Keratinocyte (primary cell): ENCODE data around the gene CDC42BPG. TPM values are rescaled to one million over a fixed set of nuclear protein-coding genes. Genes with fewer than 3 reads are reported as not detected.

Source experiments
- DNase-seq: peaks from one replicate; pipeline ENCODE4 v3.0.0-alpha.2; 2011; ENCODE audit warnings: low read depth, missing footprints, low spot score
- FAIRE-seq: peaks from 2 replicates; lab custom pipeline; 2011; peaks lifted over from hg19 to GRCh38; lab: Jason Lieb, UNC
- H2AFZ ChIP-seq: 2 replicates; pipeline ENCODE4 v1.6.0; 2012; ENCODE audit warnings: low read length, control low read depth, inconsistent platforms; ENCODE audit not compliant: control insufficient read depth
- H3K27ac ChIP-seq: 2 replicates; pipeline ENCODE4 v1.5.1; 2011; ENCODE audit warnings: low read length; ENCODE audit not compliant: control insufficient read depth, insufficient read depth
- H3K27me3 ChIP-seq: 3 replicates; pipeline ENCODE4 v1.6.0; 2011; ENCODE audit warnings: low read length; ENCODE audit not compliant: control insufficient read depth, insufficient read depth; ENCODE audit errors: extremely low read depth
- H3K36me3 ChIP-seq, 2 experiments: 2 replicates in 1 of 2; 3 replicates in 1 of 2; pipeline ENCODE4 v1.5.1; 2011; ENCODE audit warnings: low read length in 2 of 2, mild to moderate bottlenecking in 1 of 2; ENCODE audit not compliant: control insufficient read depth in 2 of 2, insufficient read depth in 2 of 2; ENCODE audit errors: extremely low read depth in 1 of 2
- H3K4me1 ChIP-seq: 3 replicates; pipeline ENCODE4 v1.5.1; 2011; ENCODE audit warnings: low read length; ENCODE audit not compliant: control insufficient read depth, insufficient read depth; ENCODE audit errors: extremely low read depth
- H3K4me2 ChIP-seq: 3 replicates; pipeline ENCODE4 v1.6.0; 2011; ENCODE audit warnings: low read depth, low read length; ENCODE audit not compliant: control insufficient read depth, insufficient read depth; ENCODE audit errors: extremely low read depth
- H3K4me3 ChIP-seq, 3 experiments: fragments of 200-600 bp in 1 of 3; sonication (generic) in 1 of 3; 2 replicates in 2 of 3; 3 replicates in 1 of 3; pipeline ENCODE4 v1.5.1; 2011 to 2016; ENCODE audit warnings: low read length in 3 of 3, mild to moderate bottlenecking in 3 of 3, control low read depth in 2 of 3, inconsistent platforms in 1 of 3, low read depth in 1 of 3, mixed read lengths in 1 of 3, mixed run types in 1 of 3, moderate library complexity in 1 of 3; ENCODE audit not compliant: control insufficient read depth in 2 of 3, insufficient read depth in 2 of 3; ENCODE audit errors: extremely low read depth in 1 of 3
- H3K79me2 ChIP-seq: 2 replicates; pipeline ENCODE4 v1.6.0; 2012; ENCODE audit warnings: low read length; ENCODE audit not compliant: control insufficient read depth, insufficient read depth
- H3K9ac ChIP-seq: 3 replicates; pipeline ENCODE4 v1.6.0; 2011; ENCODE audit warnings: low read length; ENCODE audit not compliant: control insufficient read depth, insufficient read depth; ENCODE audit errors: extremely low read depth
- H3K9me1 ChIP-seq: 3 replicates; pipeline ENCODE4 v1.6.0; 2011; ENCODE audit warnings: low read length; ENCODE audit not compliant: control insufficient read depth, insufficient read depth; ENCODE audit errors: extremely low read depth
- H3K9me3 ChIP-seq: 2 replicates; pipeline ENCODE4 v1.5.1; 2012; ENCODE audit warnings: low read depth, low read length; ENCODE audit not compliant: control insufficient read depth
- H4K20me1 ChIP-seq: 3 replicates; pipeline ENCODE4 v1.6.0; 2011; ENCODE audit warnings: low read length; ENCODE audit not compliant: control insufficient read depth, insufficient read depth; ENCODE audit errors: extremely low read depth
- CTCF ChIP-seq, 3 experiments: IDR thresholded peaks in 1 of 3; conservative IDR thresholded peaks in 1 of 3; optimal IDR thresholded peaks in 1 of 3; 2 replicates in 2 of 3; 3 replicates in 1 of 3; pipeline versions ENCODE3 to v1.5.1; 2011; ENCODE audit warnings: low read length in 3 of 3, mild to moderate bottlenecking in 3 of 3, moderate library complexity in 2 of 3, control low read depth in 1 of 3, inconsistent platforms in 1 of 3; ENCODE audit not compliant: insufficient read depth in 2 of 3; ENCODE audit errors: extremely low read depth in 1 of 3
- EZH2 ChIP-seq: IDR thresholded peaks from one replicate; pipeline ENCODE4 v1.6.1; 2012; ENCODE audit warnings: inconsistent platforms, mild to moderate bottlenecking, low read length, moderate library complexity
- dilution Hi-C: fragments of 300-500 bp; cut with MboI; formaldehyde crosslinking; loops from one replicate; pipeline ENCODE4 v1.7.0; 2020; ENCODE audit warnings: low sequenced_read_pairs; ENCODE audit not compliant: extremely low pct_ligation_motif_present
- polyA plus RNA-seq, 5 experiments: library from polyadenylated mRNA; depleted of rRNA in 3 of 5; stranded (reverse) in 3 of 5; stranded (forward) in 1 of 5; unstranded in 1 of 5; fragments of >200 nt; gene quantifications; 1 replicate in 1 of 5; 2 replicates in 3 of 5; 3 replicates in 1 of 5; pipeline versions ENCODE4 v1.2.1 to v1.2.3, GENCODE V29; 2011 to 2012; ENCODE audit warnings: missing spikeins in 2 of 5, low read depth in 1 of 5, low replicate concordance in 1 of 5

The CDC42BPG gene
- polyA plus RNA-seq, 1 donor (not counting 4 experiments of a cell fraction or from before 2014, with no cell fraction given): 2.5 TPM

- H3K27me3 ChIP-seq: no peaks in the 10 kb centered on the region
- TF ChIP-seq CTCF (optimal IDR thresholded peaks at IDR 0.05 in 1 of 3, IDR thresholded peaks at IDR 0.05 in 1 of 3, conservative IDR thresholded peaks at IDR 0.05 in 1 of 3; ENCODE audit: extremely low read depth in 1 of 3, insufficient read depth in 2 of 3, low read length in 3 of 3) (no peak), EZH2 (no peak)
- no peak overlapping the region for H3K27ac ChIP-seq
- H3K4me1 ChIP-seq: peaks cover 16% of the 10 kb centered on the region
- dilution Hi-C loops: no loop called here
- no peak overlapping the region for H2AFZ ChIP-seq
- H3K36me3 ChIP-seq: peaks cover 29 to 48% of the 10 kb centered on the region in 2 experiments
- peak overlapping the region; percentile 91 for H3K9ac ChIP-seq
- DNase-seq: no peak
- H3K4me2 ChIP-seq: peak overlapping the region; percentile 100
- H3K9me1 ChIP-seq: no peaks in the 10 kb centered on the region
- no peak for FAIRE-seq
- peak overlapping the region; percentile 58 to 100 (median 99) for H3K4me3 ChIP-seq
- H3K9me3 ChIP-seq: no peaks in the 10 kb centered on the region
- peaks cover 60% of the 10 kb centered on the region for H3K79me2 ChIP-seq
- peaks cover 50% of the 10 kb centered on the region for H4K20me1 ChIP-seq
Measured at GRCh38 chr11:64776425-64776824, 68.0 kb downstream of the CDC42BPG start.

DNA sequence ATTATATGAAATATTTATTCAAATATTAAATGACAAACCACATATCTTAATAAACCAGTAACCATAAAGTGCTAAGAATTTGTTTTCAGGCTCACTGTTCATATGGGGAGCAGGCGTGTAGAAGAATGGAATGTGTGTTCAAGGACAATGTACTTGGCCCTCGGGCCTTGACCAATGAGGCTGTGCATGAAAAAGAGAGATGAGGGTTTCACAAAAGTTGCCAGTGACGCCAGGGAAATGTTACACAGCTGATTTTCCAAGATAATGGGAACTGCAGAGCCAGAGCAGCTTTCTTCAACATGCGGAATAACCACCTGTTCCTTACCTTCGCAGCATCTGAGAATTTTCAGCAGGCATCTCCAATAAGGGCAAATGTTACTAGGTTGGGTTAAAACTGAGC, 70.3 kb downstream of the CDC42BPG start:
- TF ChIP-seq CTCF (optimal IDR thresholded peaks at IDR 0.05 in 1 of 3, IDR thresholded peaks at IDR 0.05 in 1 of 3, conservative IDR thresholded peaks at IDR 0.05 in 1 of 3; ENCODE audit: extremely low read depth in 1 of 3, insufficient read depth in 2 of 3, low read length in 3 of 3): no peak
- no peak for TF ChIP-seq EZH2
- DNase-seq: no peak
- Histone ChIP-seq H3K4me3 (no peak overlapping the region), H3K27ac (no peak overlapping the region), H3K4me1 (peaks cover 12% of the 10 kb centered on the region), H3K4me2 (no peak overlapping the region), H3K9me1 (no peaks in the 10 kb centered on the region), H3K9ac (no peak overlapping the region), H3K27me3 (no peaks in the 10 kb centered on the region), H3K79me2 (peaks cover 79% of the 10 kb centered on the region), H3K9me3 (no peaks in the 10 kb centered on the region), H3K36me3 (peaks cover 50 to 71% of the 10 kb centered on the region in 2 experiments), H2AFZ (no peak overlapping the region), H4K20me1 (peaks cover 59% of the 10 kb centered on the region)
- FAIRE-seq: no peak
- dilution Hi-C loops: no loop called here

Other genes with a start within 250 kb of the CDC42BPG start
- gene NRXN2, start 121.5 kb downstream of the CDC42BPG start, polyA plus RNA-seq: not detected in 3 replicates
- 0.35 to 0.49 TPM (median 0.49 TPM) in 3 replicates for gene RASGRP2, start 100.5 kb downstream of the CDC42BPG start, polyA plus RNA-seq
- gene PYGM, start 84.7 kb downstream of the CDC42BPG start, polyA plus RNA-seq: 0.05 to 0.14 TPM in 2 of 3 replicates, not detected in the other
- 34.3 to 153 TPM (median 54.5 TPM) in 3 replicates for gene SF1, start 66.1 kb downstream of the CDC42BPG start, polyA plus RNA-seq
- gene MAP4K2, start 41.4 kb downstream of the CDC42BPG start, polyA plus RNA-seq: 6.7 to 12.5 TPM (median 10.7 TPM) in 3 replicates
- 14.2 to 19.1 TPM (median 18.2 TPM) in 3 replicates for gene MEN1, start 34.1 kb downstream of the CDC42BPG start, polyA plus RNA-seq
- 73.9 to 192 TPM (median 75.6 TPM) in 3 replicates for gene EHD1, start 34.0 kb upstream of the CDC42BPG start, polyA plus RNA-seq
- 2.4 to 5.7 TPM (median 4.5 TPM) in 3 replicates for gene ATG2A, start 72.6 kb upstream of the CDC42BPG start, polyA plus RNA-seq
- gene PPP2R5B, start 80.0 kb upstream of the CDC42BPG start, polyA plus RNA-seq: 13.7 to 20.6 TPM (median 16.4 TPM) in 3 replicates
- 0.08 TPM in 1 of 3 replicates, not detected in the others for gene GPHA2, start 91.2 kb upstream of the CDC42BPG start, polyA plus RNA-seq
- 0.09 TPM in 1 of 3 replicates, not detected in the others for gene MAJIN, start 127.5 kb upstream of the CDC42BPG start, polyA plus RNA-seq
- 0.09 to 0.10 TPM (median 0.10 TPM) in 3 replicates for gene BATF2, start 152.3 kb upstream of the CDC42BPG start, polyA plus RNA-seq
- 77.8 to 89.0 TPM (median 77.8 TPM) in 3 replicates for gene ARL2, start 169.5 kb upstream of the CDC42BPG start, polyA plus RNA-seq
- gene SNX15, start 182.8 kb upstream of the CDC42BPG start, polyA plus RNA-seq: 1.8 to 11.2 TPM (median 8.3 TPM) in 3 replicates
- 4.9 to 7.3 TPM (median 5.8 TPM) in 3 replicates for gene SAC3D1, start 196.6 kb upstream of the CDC42BPG start, polyA plus RNA-seq
- gene NAALADL1, start 213.9 kb upstream of the CDC42BPG start, polyA plus RNA-seq: 1.9 to 3.2 TPM (median 2.3 TPM) in 3 replicates
- gene CDCA5, start 239.4 kb upstream of the CDC42BPG start, polyA plus RNA-seq: 1.9 to 10.4 TPM (median 8.0 TPM) in 3 replicates
- 15.0 to 28.3 TPM (median 18.6 TPM) in 3 replicates for gene ZFPL1, start 239.6 kb upstream of the CDC42BPG start, polyA plus RNA-seq